GM21619 (cell line): Measurements from ENCODE around the gene TBL2.
"Not testable (repeated sequence)": the region's sequence is repeated elsewhere in the genome, so short reads cannot be mapped to it uniquely, and the experiment has no call there.

ENCODE experiments used
- ATAC-seq: cut with Tn5 transposase; IDR thresholded peaks from one replicate; pipeline ENCODE4 v1.9.1; 2021; ENCODE audit not compliant: unreplicated experiment

TBL2 gene

GRCh38 chr7:73606801-73607691 lies 28.7 kb upstream of the TBL2 start:
- ATAC-seq: no peak

- ATAC-seq: no peak
These were observed 27.3 kb upstream of the TBL2 start for GRCh38 chr7:73605601-73606220.

GRCh38 chr7:73602721-73603651 lies 24.6 kb upstream of the TBL2 start:
- no peak for ATAC-seq

GRCh38 chr7:73599916-73600315 lies 21.5 kb upstream of the TBL2 start:
- no peak for ATAC-seq

- ATAC-seq: no peak
These were observed 20.9 kb upstream of the TBL2 start for GRCh38 chr7:73599151-73599882.

- ATAC-seq: no peak
These were observed 19.8 kb upstream of the TBL2 start for GRCh38 chr7:73597978-73598782.

GRCh38 chr7:73596191-73597065 lies 18.0 kb upstream of the TBL2 start:
- no peak for ATAC-seq

- no peak for ATAC-seq
These were observed 17.0 kb upstream of the TBL2 start for GRCh38 chr7:73595358-73595757.

GRCh38 chr7:73593207-73594045 lies 15.0 kb upstream of the TBL2 start:
- no peak for ATAC-seq

GRCh38 chr7:73586911-73587310 lies 8.5 kb upstream of the TBL2 start:
- no peak for ATAC-seq

GRCh38 chr7:73585196-73585595 lies 6.8 kb upstream of the TBL2 start:
- ATAC-seq: no peak

- ATAC-seq: no peak
These were observed 4.4 kb upstream of the TBL2 start for GRCh38 chr7:73582664-73583202.

- ATAC-seq: not testable (repeated sequence)
These were observed 2.6 kb upstream of the TBL2 start for GRCh38 chr7:73581006-73581405.

GRCh38 chr7:73577627-73578341 lies 595 bp downstream of the TBL2 start:
- peak; percentile 10 for ATAC-seq

GRCh38 chr7:73573791-73574190 lies 4.6 kb downstream of the TBL2 start:
- no peak for ATAC-seq

GRCh38 chr7:73573276-73573675 lies 5.1 kb downstream of the TBL2 start:
- ATAC-seq: no peak

GRCh38 chr7:73572767-73573186 lies 5.6 kb downstream of the TBL2 start:
- no peak for ATAC-seq
